HG03520 (cell line): ENCODE data around the gene POU5F1.
A peak's percentile ranks its signal among the peaks of the same experiment; 100 is the strongest.
"Not testable (repeated sequence)": the region's sequence is repeated elsewhere in the genome, so short reads cannot be mapped to it uniquely, and the experiment has no call there.

Experiments used
- ATAC-seq: cut with Tn5 transposase; IDR thresholded peaks from one replicate; pipeline ENCODE4 v1.9.1; 2021; ENCODE audit warnings: mild to moderate bottlenecking, moderate library complexity; ENCODE audit not compliant: unreplicated experiment

The POU5F1 gene

DNA sequence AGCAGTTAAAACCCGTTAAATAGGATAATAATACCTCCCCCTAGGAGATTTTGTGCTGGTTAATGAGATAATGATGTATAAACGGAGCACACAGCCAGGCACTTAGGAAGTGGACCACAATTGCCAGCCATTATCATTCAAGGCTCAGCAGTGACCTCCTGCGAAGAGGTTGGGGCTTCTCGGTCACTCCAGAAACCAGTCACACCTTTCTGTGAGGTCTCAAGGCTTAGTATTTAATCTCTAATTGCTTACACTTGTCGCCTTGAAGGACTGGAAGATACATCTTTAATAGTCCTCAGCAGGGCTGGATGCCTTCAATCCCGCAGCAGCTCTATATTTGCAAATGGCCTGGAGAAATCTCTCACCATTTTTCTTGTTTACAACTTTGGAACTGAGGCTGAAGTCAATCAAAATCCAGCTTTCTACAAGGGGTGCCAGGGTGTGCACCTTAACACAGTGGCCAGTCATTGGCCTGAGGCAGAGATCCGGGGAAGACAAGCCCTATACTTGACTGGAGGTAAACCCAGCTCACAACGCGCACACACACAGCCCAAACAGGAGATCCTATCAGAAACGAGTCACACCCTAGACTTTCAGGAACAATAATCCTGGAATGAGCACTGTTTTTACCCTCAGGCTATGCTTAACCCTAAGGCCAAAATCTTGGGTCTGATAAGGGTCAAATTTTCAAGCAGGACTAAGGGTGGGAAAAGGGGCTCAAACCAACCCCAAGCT is 1.2 kb downstream of the POU5F1 start:
- no peak for ATAC-seq

DNA sequence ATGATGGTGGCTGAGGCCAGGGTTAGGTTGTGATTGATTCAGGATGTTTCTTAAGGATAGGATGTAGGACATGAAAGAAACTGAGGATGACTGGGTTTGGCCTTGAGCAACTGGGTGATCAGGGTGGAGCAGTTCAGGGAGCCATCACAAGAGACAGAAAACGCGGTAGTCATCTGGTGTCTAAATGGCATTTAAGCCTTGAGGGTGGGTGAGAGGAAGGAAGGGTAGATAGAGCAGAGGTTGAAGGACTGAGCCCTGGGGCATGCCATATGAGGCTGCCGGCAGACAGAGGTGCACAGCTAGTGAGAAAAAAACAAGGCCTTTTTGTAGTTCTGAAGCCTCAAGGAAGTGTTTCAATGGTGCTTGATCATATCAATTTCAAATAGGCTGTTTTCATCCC is 1.9 kb downstream of the POU5F1 start:
- ATAC-seq, result no peak

DNA sequence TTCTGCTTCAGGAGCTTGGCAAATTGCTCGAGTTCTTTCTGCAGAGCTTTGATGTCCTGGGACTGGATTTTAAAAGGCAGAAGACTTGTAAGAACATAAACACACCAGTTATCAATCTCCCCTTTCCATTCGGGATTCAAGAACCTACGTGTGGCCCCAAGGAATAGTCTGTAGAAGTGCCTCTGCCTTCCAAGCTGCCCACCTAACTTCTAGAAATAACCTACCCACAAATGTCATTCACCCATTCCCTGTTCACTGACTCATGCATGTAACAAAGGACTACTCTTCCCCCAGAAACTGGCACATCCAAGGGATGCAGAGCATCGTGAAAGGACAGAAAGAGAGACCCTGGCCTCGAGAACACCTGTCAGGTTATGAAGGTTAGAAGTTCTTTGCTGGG is 4.5 kb downstream of the POU5F1 start:
- no peak for ATAC-seq

DNA sequence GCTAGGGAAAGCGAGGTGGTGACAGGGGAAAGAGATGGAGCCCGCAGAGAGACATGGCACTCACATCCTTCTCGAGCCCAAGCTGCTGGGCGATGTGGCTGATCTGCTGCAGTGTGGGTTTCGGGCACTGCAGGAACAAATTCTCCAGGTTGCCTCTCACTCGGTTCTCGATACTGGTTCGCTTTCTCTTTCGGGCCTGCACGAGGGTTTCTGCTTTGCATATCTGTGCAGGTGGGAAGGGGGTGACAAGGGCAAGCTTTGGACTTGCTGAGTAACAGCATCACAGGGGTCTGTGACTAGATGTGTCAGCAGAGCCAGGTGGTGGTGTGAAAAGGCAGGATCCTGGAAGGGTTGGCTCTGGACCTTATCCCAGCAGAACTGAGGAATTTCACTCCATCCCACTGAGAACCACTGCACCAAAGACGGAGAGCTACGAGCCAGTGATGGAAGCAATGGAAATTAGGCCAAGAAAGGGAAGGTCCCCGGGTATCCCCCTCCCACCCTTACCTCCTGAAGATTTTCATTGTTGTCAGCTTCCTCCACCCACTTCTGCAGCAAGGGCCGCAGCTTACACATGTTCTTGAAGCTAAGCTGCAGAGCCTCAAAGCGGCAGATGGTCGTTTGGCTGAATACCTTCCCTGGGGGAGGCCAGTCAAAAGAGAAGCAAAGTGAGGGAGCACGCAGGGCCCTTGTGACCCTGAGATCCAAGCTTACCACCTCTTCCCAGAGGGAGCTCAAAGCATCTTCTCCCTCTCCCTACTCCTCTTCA is 5.2 kb downstream of the POU5F1 start:
- ATAC-seq, result peak; percentile 70

DNA sequence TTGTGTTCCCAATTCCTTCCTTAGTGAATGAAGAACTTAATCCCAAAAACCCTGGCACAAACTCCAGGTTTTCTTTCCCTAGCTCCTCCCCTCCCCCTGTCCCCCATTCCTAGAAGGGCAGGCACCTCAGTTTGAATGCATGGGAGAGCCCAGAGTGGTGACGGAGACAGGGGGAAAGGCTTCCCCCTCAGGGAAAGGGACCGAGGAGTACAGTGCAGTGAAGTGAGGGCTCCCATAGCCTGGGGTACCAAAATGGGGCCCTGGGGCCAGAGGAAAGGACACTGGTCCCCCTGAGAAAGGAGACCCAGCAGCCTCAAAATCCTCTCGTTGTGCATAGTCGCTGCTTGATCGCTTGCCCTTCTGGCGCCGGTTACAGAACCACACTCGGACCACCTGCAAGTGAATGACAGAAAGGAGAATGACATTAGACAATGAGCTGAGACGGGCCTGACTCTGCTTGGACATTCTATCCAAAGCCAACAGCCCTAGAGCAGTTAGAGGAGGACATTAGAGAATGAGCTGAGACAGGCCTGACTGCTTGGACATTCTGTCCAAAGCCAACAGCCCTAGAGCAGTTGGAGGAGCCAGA is 5.9 kb downstream of the POU5F1 start:
- not testable (repeated sequence) for ATAC-seq

DNA sequence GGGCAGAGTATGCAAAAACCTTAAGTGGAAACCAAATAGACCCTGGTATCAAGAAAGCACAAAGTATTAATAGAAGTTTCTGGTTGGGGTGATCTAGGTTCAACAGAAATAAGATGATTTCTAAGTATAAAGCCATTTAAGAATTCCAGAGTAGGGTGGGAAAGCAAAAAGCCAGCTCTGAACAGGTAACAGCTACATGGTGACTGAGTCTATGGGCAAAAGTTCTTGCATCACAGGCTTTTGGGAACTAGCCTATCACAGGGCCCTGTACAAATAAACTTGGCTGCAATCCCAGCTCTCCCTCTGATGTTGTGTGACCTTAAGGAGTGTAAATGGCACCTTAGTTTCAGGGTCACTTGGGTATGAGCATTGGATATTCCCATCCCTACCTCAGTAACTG is 6.6 kb downstream of the POU5F1 start:
- ATAC-seq, result no peak

DNA sequence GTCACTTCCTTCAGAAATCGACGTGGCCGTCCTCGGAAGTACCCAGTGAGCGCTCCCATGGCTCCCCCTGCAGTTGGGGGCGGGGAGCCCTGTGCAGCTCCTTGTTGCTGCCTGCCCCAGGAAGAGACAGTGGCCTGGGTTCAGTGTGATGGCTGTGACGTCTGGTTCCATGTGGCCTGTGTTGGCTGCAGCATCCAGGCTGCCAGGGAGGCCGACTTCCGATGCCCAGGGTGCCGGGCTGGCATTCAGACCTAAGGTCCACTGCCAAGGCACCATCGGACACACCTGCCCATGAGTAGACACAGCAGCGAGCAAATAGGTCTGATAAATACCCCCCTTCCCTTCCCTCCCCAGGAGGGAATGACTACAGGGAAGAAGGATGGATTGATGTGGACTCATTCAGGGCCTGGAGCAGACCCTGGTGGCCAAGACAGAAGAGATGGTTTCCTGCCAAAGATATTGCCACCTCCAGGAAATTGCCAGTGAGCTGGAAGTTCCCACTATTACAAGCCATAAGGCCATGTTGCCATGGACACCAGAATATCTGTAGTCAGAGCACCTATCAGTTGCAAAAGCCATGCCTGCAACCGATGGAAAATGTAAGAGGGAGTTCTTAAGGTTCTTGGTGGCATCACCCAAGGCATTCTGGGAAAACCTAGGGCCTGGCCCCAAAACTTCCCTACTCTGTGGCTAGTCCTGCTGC is 7.9 kb downstream of the POU5F1 start:
- ATAC-seq, result no peak

DNA sequence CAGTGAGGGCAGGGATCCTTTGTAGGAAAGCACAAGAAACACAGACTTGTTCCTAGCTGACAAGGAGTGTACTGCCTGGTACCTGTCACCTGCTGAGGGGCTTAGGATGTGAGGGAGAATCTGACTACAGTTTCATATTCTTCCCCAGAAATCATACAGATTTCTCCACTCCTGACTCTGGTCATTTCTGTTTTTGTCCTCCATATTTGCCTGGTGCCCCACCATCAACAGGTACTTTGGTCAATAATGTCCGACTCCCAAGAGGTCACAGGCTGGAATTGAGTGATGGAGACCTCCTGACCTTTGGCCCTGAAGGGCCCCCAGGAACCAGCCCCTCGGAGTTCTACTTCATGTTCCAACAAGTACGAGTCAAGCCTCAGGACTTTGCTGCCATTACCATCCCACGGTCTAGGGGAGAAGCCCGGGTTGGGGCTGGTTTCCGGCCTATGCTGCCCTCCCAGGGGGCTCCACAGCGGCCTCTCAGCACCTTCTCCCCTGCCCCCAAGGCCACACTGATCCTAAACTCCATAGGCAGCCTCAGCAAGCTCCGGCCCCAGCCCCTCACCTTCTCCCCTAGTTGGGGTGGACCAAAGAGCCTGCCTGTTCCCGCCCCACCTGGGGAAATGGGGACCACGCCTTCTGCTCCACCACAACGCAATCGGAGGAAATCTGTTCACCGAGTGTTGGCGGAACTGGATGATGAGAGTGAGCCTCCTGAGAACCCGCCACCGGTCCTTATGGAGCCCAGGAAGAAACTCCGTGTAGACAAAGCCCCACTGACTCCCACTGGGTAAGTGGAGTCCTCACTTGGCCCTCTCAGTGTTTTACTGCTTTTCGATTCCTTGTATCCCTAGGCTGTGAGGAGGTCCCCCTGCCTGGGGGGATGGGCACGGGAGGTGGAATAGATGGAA is 9.0 kb downstream of the POU5F1 start:
- ATAC-seq, result no peak

DNA sequence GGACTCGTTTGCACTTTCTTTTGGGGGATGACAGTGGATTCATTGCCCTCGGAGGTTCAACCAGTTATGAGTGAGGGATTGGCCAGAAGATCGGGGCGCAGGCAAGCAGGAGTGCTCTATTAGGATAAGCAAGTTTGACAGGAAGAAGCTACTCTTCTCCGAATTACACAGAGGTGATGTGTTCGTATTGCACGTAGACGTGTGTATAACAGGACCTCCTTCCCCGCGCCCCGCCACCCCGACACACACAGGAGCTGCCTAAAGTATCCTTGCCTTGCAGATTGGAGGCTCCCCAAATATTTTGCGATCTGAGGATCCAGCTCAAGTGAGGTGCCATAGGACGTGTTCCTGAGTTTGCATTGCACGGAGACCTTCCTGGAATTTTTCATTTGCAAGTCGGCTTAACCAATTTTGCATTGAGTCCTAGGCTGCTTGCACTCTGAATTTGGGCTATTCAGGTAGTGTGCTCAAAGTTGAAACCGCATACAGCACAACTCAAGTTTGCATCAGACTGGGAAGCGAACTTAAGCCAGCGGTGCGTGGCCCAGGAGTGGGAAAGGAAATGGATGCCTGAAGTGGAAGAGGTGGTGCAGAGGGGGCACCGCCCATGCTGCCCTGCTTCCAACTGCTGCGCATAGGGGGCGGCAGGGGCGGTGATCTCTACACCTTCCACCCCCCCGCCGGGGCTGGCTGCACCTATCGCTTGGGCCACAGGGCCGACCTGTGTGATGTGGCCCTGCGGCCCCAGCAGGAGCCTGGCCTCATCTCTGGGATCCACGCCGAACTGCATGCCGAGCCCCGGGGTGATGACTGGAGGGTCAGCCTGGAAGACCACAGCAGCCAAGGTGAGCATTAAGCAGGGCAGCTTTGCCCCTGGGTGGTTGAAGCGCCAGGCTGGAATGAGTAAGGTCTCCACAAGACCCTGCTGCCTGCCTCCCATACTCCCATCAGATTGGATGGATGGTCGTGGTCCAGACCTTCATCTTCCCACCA is 11.3 kb downstream of the POU5F1 start:
- no peak for ATAC-seq

DNA sequence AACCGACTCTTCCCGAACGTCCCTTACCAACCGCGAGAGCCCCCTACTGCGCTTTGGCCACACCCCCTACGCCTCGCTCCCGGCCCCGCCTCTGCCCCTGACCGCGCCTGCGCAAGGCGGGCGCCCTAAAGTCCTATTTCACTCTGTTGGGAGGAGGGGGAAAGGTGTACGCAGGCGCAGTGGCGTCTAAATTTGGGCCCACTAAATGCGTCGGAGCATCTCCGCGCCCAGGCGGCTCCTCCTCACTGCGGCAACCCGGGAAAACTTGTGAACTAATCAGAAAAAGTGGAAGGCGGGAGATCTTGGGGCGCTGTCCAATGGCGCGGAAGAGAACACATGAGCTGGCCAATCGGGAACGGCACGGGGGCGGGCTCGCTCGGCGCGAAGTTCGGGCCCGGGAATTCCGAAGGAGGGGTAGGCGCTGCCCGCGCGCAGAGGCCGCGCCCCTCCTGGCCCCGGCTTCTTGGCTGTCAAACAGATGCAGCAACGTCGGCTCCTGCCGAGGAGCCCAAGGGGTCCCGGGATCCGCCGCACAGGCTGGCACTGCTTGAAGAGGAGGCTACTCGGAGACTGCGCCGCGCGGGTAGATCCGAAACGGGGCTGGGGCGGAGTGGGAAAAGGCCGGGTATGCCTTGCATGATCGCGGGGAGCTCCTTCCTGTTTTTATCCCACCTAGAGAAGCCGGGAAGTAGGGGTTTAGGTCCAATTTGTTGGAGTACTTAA is 12.2 kb downstream of the POU5F1 start, which contains the start of gene TCF19:
Gene TCF19, plus strand, starts transcription at position 450 of the 723 bp plus-strand sequence. CDS start 881 bp downstream, outside the sequence.
- ATAC-seq, result peak; percentile 87

DNA sequence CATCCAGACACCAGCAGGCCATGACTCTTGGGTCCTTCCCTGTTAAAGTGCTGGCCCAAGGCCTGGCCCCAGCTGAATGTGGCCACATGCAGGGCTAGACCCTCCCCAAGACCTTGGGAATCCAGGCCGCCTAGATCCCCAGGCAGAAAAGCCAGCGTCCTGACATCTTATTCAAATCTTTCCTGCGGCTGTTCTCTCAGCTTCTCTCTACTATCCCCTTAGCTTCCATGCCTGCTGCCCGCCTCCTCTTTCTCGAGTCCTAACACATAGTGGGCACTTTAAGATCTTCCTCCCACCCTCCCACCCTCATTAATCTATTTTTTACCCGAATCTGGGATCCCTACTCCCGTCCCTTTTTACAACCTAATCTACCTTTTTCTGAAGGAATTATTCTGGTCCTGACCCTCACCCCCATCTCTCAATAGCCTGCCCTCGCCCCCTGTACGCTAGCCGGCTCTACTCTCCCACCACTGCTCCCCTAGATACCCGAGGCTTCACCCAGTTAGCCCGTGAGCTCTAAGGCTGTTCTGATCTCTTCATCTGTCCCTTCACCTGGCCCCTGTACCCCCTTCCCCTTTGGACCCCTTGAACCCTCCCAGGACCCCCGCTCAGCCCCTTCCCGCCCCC is 12.9 kb downstream of the POU5F1 start, which contains the start of gene CCHCR1:
Gene CCHCR1, minus strand, starts transcription at position 290 of the 627 bp plus-strand sequence. Its CDS starts 202 bp downstream, at position 88.
- ATAC-seq, result peak; percentile 3

DNA sequence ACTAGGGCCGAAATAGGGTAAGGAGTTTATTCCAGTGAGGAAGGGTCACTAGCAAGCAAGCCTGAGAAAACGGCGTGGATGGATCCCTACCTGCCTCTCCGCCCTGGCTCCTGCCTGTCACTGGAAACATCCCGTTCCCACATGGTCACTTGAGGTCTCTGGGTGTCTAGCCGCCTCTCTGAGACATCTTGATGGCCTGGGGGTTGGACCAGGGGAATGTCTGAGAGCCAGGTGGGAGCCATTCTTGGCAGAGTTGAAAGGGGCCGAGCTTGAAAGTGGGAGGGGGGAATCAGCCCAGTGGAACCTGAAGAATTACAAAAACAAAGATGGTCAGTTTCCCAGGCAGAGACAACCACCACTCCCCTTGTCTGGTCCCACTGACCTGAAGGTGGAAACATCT is 13.8 kb downstream of the POU5F1 start:
- no peak for ATAC-seq

DNA sequence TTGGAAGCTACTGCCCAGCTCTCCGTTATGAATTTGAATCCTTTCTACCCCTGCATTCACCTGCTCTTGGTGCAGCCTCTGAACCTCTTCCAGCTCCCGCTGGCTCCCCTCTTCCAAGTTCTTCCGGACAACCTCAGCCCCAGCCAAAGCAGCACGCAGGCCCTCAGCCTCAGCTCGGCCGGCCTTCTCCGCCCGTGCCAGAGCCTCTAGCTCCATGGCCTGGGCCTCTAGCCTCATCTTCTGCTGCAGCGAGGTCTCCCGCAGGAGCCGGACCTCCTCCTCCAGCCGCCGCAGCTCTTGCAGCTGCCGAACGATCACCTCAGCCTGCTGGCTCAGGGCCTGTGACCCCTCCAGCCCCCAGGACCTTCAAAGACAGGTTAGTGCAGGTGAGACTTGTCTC is 16.0 kb downstream of the POU5F1 start:
- no peak for ATAC-seq

DNA sequence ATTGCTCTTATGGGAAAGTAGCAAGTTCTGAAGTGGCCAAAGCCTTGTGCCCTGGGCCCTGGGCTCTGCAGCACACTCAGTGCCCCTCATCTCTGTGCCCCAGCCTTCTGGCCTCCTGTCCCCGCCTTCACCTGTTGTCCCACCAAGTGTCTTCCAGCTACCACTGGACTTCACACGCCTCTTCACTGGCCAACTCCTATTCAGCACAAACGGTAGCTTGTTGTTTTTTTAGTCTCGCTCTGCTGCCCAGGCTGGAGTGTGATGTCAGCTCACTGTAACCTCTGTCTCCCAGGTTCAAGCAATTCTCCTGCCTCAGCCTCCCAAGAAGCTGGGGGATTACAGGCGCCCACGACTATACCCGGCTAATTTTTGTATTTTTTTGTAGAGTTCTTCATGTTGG is 17.7 kb downstream of the POU5F1 start:
- no peak for ATAC-seq

DNA sequence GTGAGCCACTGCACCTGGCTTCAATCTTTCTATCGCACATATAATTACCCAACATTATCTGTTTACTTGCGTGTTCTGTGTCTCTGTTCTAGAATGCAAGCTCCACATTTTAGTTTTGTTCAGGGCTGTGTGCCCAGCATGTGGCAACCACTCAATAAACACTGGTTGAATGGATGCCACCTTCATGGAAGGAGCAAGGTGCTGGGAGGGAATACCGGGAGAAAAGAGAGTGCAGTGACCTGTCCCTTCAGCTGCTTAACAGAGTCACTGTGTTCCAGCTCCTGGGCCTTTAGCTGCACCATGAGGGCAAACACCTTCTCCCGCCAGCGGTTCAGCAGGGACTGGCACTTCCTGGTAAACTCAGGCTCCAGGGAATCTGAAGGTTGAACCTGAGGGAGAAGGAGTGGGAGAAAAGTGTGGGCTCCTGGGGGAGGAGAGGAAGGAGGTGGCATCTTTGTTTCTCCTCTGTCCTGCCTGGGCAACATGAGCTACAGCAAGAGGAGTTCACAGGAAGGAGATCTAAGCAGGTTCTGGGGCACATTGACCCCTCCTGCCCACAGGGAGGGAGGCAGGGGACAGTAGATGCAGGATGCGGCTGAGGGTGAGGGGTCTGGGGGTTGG is 20.5 kb downstream of the POU5F1 start:
- ATAC-seq, result no peak

DNA sequence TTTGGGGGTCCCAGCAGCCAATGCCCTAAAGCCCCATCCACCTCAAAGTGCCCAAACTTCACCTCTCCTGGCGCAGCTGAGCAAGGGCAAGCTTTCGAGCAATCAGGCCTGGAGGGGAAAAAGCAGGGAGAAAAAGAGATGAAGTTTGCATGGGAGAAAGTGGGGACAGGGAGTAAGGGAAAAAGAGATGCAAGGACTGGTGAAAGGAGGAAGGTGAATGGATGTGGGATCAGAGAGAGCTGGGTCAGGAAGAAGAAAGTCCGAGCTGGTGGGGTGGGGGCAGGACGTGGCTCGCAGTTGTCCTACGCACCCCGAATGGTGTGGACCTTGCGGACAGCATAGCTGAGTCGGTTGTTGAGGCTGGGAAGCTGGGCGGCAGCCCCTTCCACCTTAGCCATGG is 25.1 kb downstream of the POU5F1 start:
- no peak for ATAC-seq

DNA sequence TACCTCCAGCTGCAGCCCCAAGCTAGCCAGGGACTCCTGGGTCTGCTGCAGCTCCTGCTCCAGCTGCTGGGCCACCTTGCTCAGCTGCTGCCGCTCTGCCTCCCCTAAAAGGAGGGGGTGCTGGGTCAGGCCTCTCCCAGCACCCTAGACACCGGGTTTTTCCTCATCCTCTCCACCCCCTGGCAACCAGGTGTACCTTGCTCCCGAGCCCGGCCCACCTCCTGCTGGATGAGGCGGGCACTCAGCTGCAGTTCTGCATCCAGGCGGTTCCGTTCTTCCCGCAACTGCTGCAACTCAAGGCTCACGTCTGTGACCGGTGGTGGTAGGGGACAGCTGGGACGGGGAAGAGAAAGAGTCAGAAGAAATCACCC is 25.5 kb downstream of the POU5F1 start:
- no peak for ATAC-seq
